Stimulated activated naive CD8-positive, alpha-beta T cell treated with anti-CD3 and anti-CD28 coated beads, Interleukin-15, amount 100 ng/mL, for 72 hours (primary cell): Measurements from ENCODE around the gene ZIC4.

Experiments used
- ATAC-seq: fragments of 150-1000 bp; cut with Tn5 transposase; 2 replicates; pipeline ENCODE4 v1.10.0; 2021; ENCODE audit warnings: mild to moderate bottlenecking, moderate library complexity
- DNase-seq, 2 donors: peaks; one replicate each; pipeline ENCODE4 v3.0.0; 2021 to 2022
- H3K27ac Mint-ChIP-seq, 2 donors: one replicate each; pipeline ENCODE4 v1.8.0; 2022; ENCODE audit warnings: mild to moderate bottlenecking in 2 of 2, mixed read lengths in 2 of 2, moderate library complexity in 2 of 2
- H3K27me3 Mint-ChIP-seq: one replicate; pipeline ENCODE4 v1.8.0; 2022; ENCODE audit warnings: mixed read lengths
- H3K4me1 Mint-ChIP-seq: one replicate; pipeline ENCODE4 v1.8.0; 2022; ENCODE audit warnings: mild to moderate bottlenecking, mixed read lengths
- H3K4me3 Mint-ChIP-seq, 2 donors: one replicate each; pipeline ENCODE4 v1.8.0; 2022; ENCODE audit warnings: mild to moderate bottlenecking in 2 of 2, mixed read lengths in 2 of 2, moderate library complexity in 1 of 2
- H3K9me3 Mint-ChIP-seq, 2 donors: one replicate each; pipeline ENCODE4 v1.8.0; 2022; ENCODE audit warnings: mixed read lengths in 2 of 2

ZIC4 gene

GRCh38 chr3:147361454-147362420 is 44.6 kb downstream of the ZIC4 start:
- H3K9me3 Mint-ChIP-seq, result peaks cover 10 to 19% of the 10 kb centered on the region in 2 donors
- H3K4me1 Mint-ChIP-seq, result peaks cover 6% of the 10 kb centered on the region
- H3K27ac Mint-ChIP-seq, result no peak overlapping the region
- no peak overlapping the region for H3K4me3 Mint-ChIP-seq
- peaks cover 71% of the 10 kb centered on the region for H3K27me3 Mint-ChIP-seq
- DNase-seq, result peak; percentile 33 to 43
- peak; percentile 52 for ATAC-seq

GRCh38 chr3:147360646-147361453 is 45.5 kb downstream of the ZIC4 start:
- ATAC-seq (no peak), DNase-seq (no peak)
- Mint-ChIP-seq H3K27me3 (peaks cover 80% of the 10 kb centered on the region), H3K4me3 (peak overlapping the region in 1 of 2 donors; percentile 8), H3K9me3 (peaks cover 10 to 19% of the 10 kb centered on the region in 2 donors), H3K27ac (no peak overlapping the region), H3K4me1 (peaks cover 6% of the 10 kb centered on the region)

GRCh38 chr3:147360051-147360439 is 46.3 kb downstream of the ZIC4 start:
- Mint-ChIP-seq H3K27me3 (peaks cover 81% of the 10 kb centered on the region), H3K4me3 (no peak overlapping the region), H3K4me1 (peaks cover 6% of the 10 kb centered on the region), H3K27ac (no peak overlapping the region), H3K9me3 (peaks cover 10 to 17% of the 10 kb centered on the region in 2 donors)
- DNase-seq, result no peak
- no peak for ATAC-seq

GRCh38 chr3:147359177-147360050 is 46.9 kb downstream of the ZIC4 start:
- H3K9me3 Mint-ChIP-seq, result peaks cover 3 to 11% of the 10 kb centered on the region in 2 donors
- no peak for DNase-seq
- H3K27me3 Mint-ChIP-seq, result peaks cover 81% of the 10 kb centered on the region
- no peak overlapping the region for H3K4me3 Mint-ChIP-seq
- H3K27ac Mint-ChIP-seq, result no peak overlapping the region
- no peak for ATAC-seq
- H3K4me1 Mint-ChIP-seq, result peaks cover 6% of the 10 kb centered on the region

- H3K4me3 Mint-ChIP-seq, result no peak overlapping the region
- H3K9me3 Mint-ChIP-seq, result peaks cover 0 to 8% of the 10 kb centered on the region in 2 donors
- peaks cover 84% of the 10 kb centered on the region for H3K27me3 Mint-ChIP-seq
- ATAC-seq (no peak), DNase-seq (no peak)
- H3K4me1 Mint-ChIP-seq, result peaks cover 6% of the 10 kb centered on the region
- no peak overlapping the region for H3K27ac Mint-ChIP-seq
These were observed 48.0 kb downstream of the ZIC4 start for GRCh38 chr3:147358144-147358992.

GRCh38 chr3:147356909-147357900 is 49.1 kb downstream of the ZIC4 start:
- H3K4me1 Mint-ChIP-seq, result peaks cover 6% of the 10 kb centered on the region
- ATAC-seq (no peak), DNase-seq (no peak)
- peaks cover 84% of the 10 kb centered on the region for H3K27me3 Mint-ChIP-seq
- no peak overlapping the region for H3K27ac Mint-ChIP-seq
- H3K9me3 Mint-ChIP-seq, result peaks cover 3 to 8% of the 10 kb centered on the region in 2 donors
- H3K4me3 Mint-ChIP-seq, result no peak overlapping the region

- no peak for DNase-seq
- peaks cover 4 to 8% of the 10 kb centered on the region in 2 donors for H3K9me3 Mint-ChIP-seq
- no peak overlapping the region for H3K4me3 Mint-ChIP-seq
- H3K27ac Mint-ChIP-seq, result no peak overlapping the region
- peaks cover 76% of the 10 kb centered on the region for H3K27me3 Mint-ChIP-seq
- no peak for ATAC-seq
- H3K4me1 Mint-ChIP-seq, result peaks cover 6% of the 10 kb centered on the region
These were observed 50.0 kb downstream of the ZIC4 start for GRCh38 chr3:147356145-147356908.

- H3K27ac Mint-ChIP-seq, result no peak overlapping the region
- no peak overlapping the region for H3K4me3 Mint-ChIP-seq
- H3K4me1 Mint-ChIP-seq, result no peaks in the 10 kb centered on the region
- peaks cover 70% of the 10 kb centered on the region for H3K27me3 Mint-ChIP-seq
- DNase-seq (no peak), ATAC-seq (no peak)
- H3K9me3 Mint-ChIP-seq, result peaks cover 4 to 8% of the 10 kb centered on the region in 2 donors
These were observed 50.6 kb downstream of the ZIC4 start for GRCh38 chr3:147355753-147356090.

GRCh38 chr3:147355084-147355752 is 51.1 kb downstream of the ZIC4 start:
- H3K9me3 Mint-ChIP-seq, result peaks cover 4 to 8% of the 10 kb centered on the region in 2 donors
- DNase-seq, result no peak
- no peaks in the 10 kb centered on the region for H3K4me1 Mint-ChIP-seq
- peaks cover 65% of the 10 kb centered on the region for H3K27me3 Mint-ChIP-seq
- no peak for ATAC-seq
- no peak overlapping the region for H3K4me3 Mint-ChIP-seq
- no peak overlapping the region for H3K27ac Mint-ChIP-seq

- Mint-ChIP-seq H3K4me3 (no peak overlapping the region), H3K9me3 (peaks cover 4 to 8% of the 10 kb centered on the region in 2 donors), H3K27me3 (peaks cover 59% of the 10 kb centered on the region), H3K4me1 (no peaks in the 10 kb centered on the region), H3K27ac (no peak overlapping the region)
- DNase-seq (no peak), ATAC-seq (no peak)
These were observed 51.7 kb downstream of the ZIC4 start for GRCh38 chr3:147354623-147355022.

- Mint-ChIP-seq H3K9me3 (peaks cover 0 to 8% of the 10 kb centered on the region in 2 donors), H3K27ac (no peak overlapping the region), H3K4me3 (no peak overlapping the region), H3K4me1 (no peaks in the 10 kb centered on the region), H3K27me3 (peaks cover 27% of the 10 kb centered on the region)
- DNase-seq, result no peak
- ATAC-seq, result no peak
These were observed 55.0 kb downstream of the ZIC4 start for GRCh38 chr3:147351301-147351700.

GRCh38 chr3:147348976-147349375 is 57.4 kb downstream of the ZIC4 start:
- Mint-ChIP-seq H3K9me3 (peaks cover 0 to 10% of the 10 kb centered on the region in 2 donors), H3K27ac (no peak overlapping the region), H3K4me3 (no peak overlapping the region), H3K4me1 (no peaks in the 10 kb centered on the region), H3K27me3 (peaks cover 4% of the 10 kb centered on the region)
- DNase-seq (no peak), ATAC-seq (no peak)
